Kidney epithelial cell (primary cell): ENCODE measurements around the gene DCDC2C. TPM values are rescaled to one million over a fixed set of nuclear protein-coding genes. Genes with fewer than 3 reads are reported as not detected.

ENCODE experiments used
- DNase-seq: peaks from one replicate; pipeline ENCODE4 v3.0.0-alpha.2; 2010; ENCODE audit warnings: low read depth
- H3K27me3 ChIP-seq: 2 replicates; pipeline ENCODE4 v1.6.0; 2011; ENCODE audit warnings: low read length; ENCODE audit not compliant: control insufficient read depth, insufficient read depth
- H3K36me3 ChIP-seq: 2 replicates; pipeline ENCODE4 v1.5.1; 2011; ENCODE audit warnings: low read length; ENCODE audit not compliant: control insufficient read depth, insufficient read depth
- H3K4me3 ChIP-seq: 2 replicates; pipeline ENCODE4 v1.5.1; 2011; ENCODE audit warnings: low read depth, mild to moderate bottlenecking, control low read depth, low read length
- CTCF ChIP-seq: IDR thresholded peaks from 2 replicates; pipeline ENCODE4 v1.5.1; 2011; ENCODE audit warnings: mild to moderate bottlenecking, moderate library complexity, low read length, control low read depth, inconsistent platforms; ENCODE audit not compliant: insufficient read depth, poor library complexity, severe bottlenecking
- total RNA-seq: library from RNA; depleted of rRNA; stranded (reverse); fragments of >200 nt; gene quantifications from 2 replicates; pipeline ENCODE4 v1.2.3, GENCODE V29; 2015

Gene DCDC2C
- not detected in 2 replicates for total RNA-seq

- no peak for TF ChIP-seq CTCF
- peaks cover 17% of the 10 kb centered on the region for H3K27me3 ChIP-seq
- no peaks in the 10 kb centered on the region for H3K36me3 ChIP-seq
- no peak for DNase-seq
- H3K4me3 ChIP-seq: no peak within 1 kb of the TSS
Observed at GRCh38 chr2:3703236-3703756, at the start of gene DCDC2C. TSS of gene DCDC2C (plus strand) at chr2:3703575. CDS start at chr2:3703752, 177 bp downstream.

- TF ChIP-seq CTCF: no peak
Observed at GRCh38 chr2:3654011-3654410, 49.4 kb upstream of the DCDC2C start.

GRCh38 chr2:3654531-3655225, 48.7 kb upstream of the DCDC2C start:
- Histone ChIP-seq H3K36me3 (no peaks in the 10 kb centered on the region), H3K27me3 (peaks cover 9% of the 10 kb centered on the region), H3K4me3 (no peak overlapping the region)
- no peak for DNase-seq
- no peak for TF ChIP-seq CTCF

More at GRCh38 chr2:3654011-3654410, 49.4 kb upstream of the DCDC2C start:
- H3K4me3 ChIP-seq: no peak overlapping the region
- peaks cover 9% of the 10 kb centered on the region for H3K27me3 ChIP-seq
- H3K36me3 ChIP-seq: no peaks in the 10 kb centered on the region
- DNase-seq: no peak

- Histone ChIP-seq H3K27me3 (peaks cover 8% of the 10 kb centered on the region), H3K4me3 (no peak overlapping the region), H3K36me3 (no peaks in the 10 kb centered on the region)
- TF ChIP-seq CTCF: no peak
- DNase-seq: no peak
Observed at GRCh38 chr2:3655871-3656761, 47.3 kb upstream of the DCDC2C start.

- Histone ChIP-seq H3K27me3 (peaks cover 4% of the 10 kb centered on the region), H3K4me3 (no peak overlapping the region), H3K36me3 (no peaks in the 10 kb centered on the region)
- no peak for DNase-seq
- TF ChIP-seq CTCF: no peak
Observed at GRCh38 chr2:3656762-3657721, 46.3 kb upstream of the DCDC2C start.
